Vagina (tissue), 2 donors: ENCODE measurements around the gene CIB2.

Experiments used
- POLR2A ChIP-seq, 2 donors: fragments of 450-650 bp; IDR thresholded peaks; one replicate each; pipeline ENCODE4 v1.6.1; 2017; ENCODE audit warnings: antibody characterized with exemption in 2 of 2, mild to moderate bottlenecking in 2 of 2, moderate library complexity in 2 of 2
- POLR2AphosphoS5 ChIP-seq, 2 donors: sonication (generic); formaldehyde crosslinking; IDR thresholded peaks; one replicate each; pipeline ENCODE4 v1.9.0; 2017; ENCODE audit warnings: antibody characterized with exemption in 2 of 2, mild to moderate bottlenecking in 2 of 2, low read depth in 1 of 2; ENCODE audit not compliant: insufficient read depth in 1 of 2
- TF ChIP-seq, protein P1 (sequence below), 3 experiments: fragments of 450-650 bp in 2 of 3; fragments of 200-600 bp in 1 of 3; sonication (generic) in 1 of 3; IDR thresholded peaks; one replicate each; pipeline ENCODE4 v1.5.1; 2017 to 2019; ENCODE audit warnings: antibody characterized with exemption in 3 of 3, mild to moderate bottlenecking in 2 of 3, moderate library complexity in 2 of 3

DNA sequence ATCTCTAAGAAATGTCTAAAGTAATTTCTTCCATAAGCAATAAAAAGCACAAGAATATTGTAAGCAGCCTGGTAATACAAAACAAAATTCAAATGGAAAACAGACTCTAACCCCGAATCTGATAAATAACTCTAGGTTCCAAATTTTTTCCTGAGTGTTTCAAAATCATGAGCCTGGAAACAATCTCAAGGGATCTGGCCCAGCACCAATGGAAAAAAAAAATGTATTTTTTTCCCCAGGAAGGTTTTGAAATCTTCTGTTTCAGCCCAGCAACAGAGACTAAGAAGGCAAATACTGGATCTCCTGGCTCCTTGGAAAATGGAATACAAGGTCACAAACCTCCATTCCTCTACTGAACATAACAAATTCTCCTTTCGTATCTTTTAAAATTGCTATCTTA, 66.7 kb downstream of the CIB2 start:
- TF ChIP-seq POLR2A (IDR thresholded peaks at IDR 0.05) = no peak
- TF ChIP-seq, protein P1, sequence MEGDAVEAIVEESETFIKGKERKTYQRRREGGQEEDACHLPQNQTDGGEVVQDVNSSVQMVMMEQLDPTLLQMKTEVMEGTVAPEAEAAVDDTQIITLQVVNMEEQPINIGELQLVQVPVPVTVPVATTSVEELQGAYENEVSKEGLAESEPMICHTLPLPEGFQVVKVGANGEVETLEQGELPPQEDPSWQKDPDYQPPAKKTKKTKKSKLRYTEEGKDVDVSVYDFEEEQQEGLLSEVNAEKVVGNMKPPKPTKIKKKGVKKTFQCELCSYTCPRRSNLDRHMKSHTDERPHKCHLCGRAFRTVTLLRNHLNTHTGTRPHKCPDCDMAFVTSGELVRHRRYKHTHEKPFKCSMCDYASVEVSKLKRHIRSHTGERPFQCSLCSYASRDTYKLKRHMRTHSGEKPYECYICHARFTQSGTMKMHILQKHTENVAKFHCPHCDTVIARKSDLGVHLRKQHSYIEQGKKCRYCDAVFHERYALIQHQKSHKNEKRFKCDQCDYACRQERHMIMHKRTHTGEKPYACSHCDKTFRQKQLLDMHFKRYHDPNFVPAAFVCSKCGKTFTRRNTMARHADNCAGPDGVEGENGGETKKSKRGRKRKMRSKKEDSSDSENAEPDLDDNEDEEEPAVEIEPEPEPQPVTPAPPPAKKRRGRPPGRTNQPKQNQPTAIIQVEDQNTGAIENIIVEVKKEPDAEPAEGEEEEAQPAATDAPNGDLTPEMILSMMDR (IDR thresholded peaks at IDR 0.05) = no peak
- TF ChIP-seq POLR2AphosphoS5 (IDR thresholded peaks at IDR 0.05; ENCODE audit: insufficient read depth in 1 of 2, low read depth in 1 of 2) = no peak
